ENCODE data around the gene GRIK4. TPM values are rescaled to one million over a fixed set of nuclear protein-coding genes. Genes with fewer than 3 reads are reported as not detected.
"Not testable (repeated sequence)": the region's sequence is repeated elsewhere in the genome, so short reads cannot be mapped to it uniquely, and the experiment has no call there.

The GRIK4 gene
- total RNA-seq, 4 donors from 2014 or later = under 0.01 to 0.69 (median 0.25) TPM

- peaks cover 15% of the 10 kb centered on the region for H3K27me3 ChIP-seq
- ATAC-seq = peak; percentile 46
- TF ChIP-seq POLR2AphosphoS5 (IDR thresholded peaks at IDR 0.05) (no peak), CTCF (IDR thresholded peaks at IDR 0.05) (no peak), EP300 (IDR thresholded peaks at IDR 0.05) (no peak), POLR2A (IDR thresholded peaks at IDR 0.05) (no peak)
- H3K4me1 ChIP-seq = peaks cover 0 to 13% (median 6%) of the 10 kb centered on the region in 3 donors
- no peaks in the 10 kb centered on the region for H3K36me3 ChIP-seq
- no peak overlapping the region for H3K27ac ChIP-seq
- WGBS, 2 donors (ENCODE audit: low coverage in 1 of 2) = 49 to 76% methylated on average over 5 to 7 of the region's 14 CpGs
- H3K4me3 ChIP-seq = no peak overlapping the region
- H3K9me3 ChIP-seq = no peaks in the 10 kb centered on the region
Observed at GRCh38 chr11:120500414-120501071, 11.0 kb upstream of the GRIK4 start.

GRCh38 chr11:120501440-120501839 is 10.1 kb upstream of the GRIK4 start:
- 0 to 19% methylated on average over 2 of the region's 2 CpGs for WGBS, 2 donors (ENCODE audit: low coverage in 1 of 2)
- no peak overlapping the region for H3K4me3 ChIP-seq

GRCh38 chr11:120501976-120502755 is 9.4 kb upstream of the GRIK4 start:
- ATAC-seq = no peak
- Histone ChIP-seq H3K4me3 (no peak overlapping the region), H3K27ac (no peak overlapping the region), H3K36me3 (no peaks in the 10 kb centered on the region), H3K27me3 (peaks cover 28% of the 10 kb centered on the region), H3K9me3 (no peaks in the 10 kb centered on the region), H3K4me1 (peaks cover 0 to 13% (median 6%) of the 10 kb centered on the region in 3 donors)
- no peak for TF ChIP-seq CTCF (IDR thresholded peaks at IDR 0.05)
- TF ChIP-seq EP300 (IDR thresholded peaks at IDR 0.05) = no peak
- no peak for TF ChIP-seq POLR2AphosphoS5 (IDR thresholded peaks at IDR 0.05)
- no peak for TF ChIP-seq POLR2A (IDR thresholded peaks at IDR 0.05)
- WGBS, 2 donors (ENCODE audit: low coverage in 1 of 2) = 44 to 59% methylated on average over 5 of the region's 5 CpGs

More at GRCh38 chr11:120501440-120501839, 10.1 kb upstream of the GRIK4 start:
- peaks cover 24% of the 10 kb centered on the region for H3K27me3 ChIP-seq
- no peak for ATAC-seq
- H3K4me1 ChIP-seq = peaks cover 0 to 13% (median 6%) of the 10 kb centered on the region in 3 donors
- H3K36me3 ChIP-seq = no peaks in the 10 kb centered on the region
- no peaks in the 10 kb centered on the region for H3K9me3 ChIP-seq
- TF ChIP-seq CTCF (IDR thresholded peaks at IDR 0.05) = no peak
- no peak for TF ChIP-seq POLR2A (IDR thresholded peaks at IDR 0.05)
- TF ChIP-seq EP300 (IDR thresholded peaks at IDR 0.05) = no peak
- TF ChIP-seq POLR2AphosphoS5 (IDR thresholded peaks at IDR 0.05) = no peak
- H3K27ac ChIP-seq = no peak overlapping the region

GRCh38 chr11:120503529-120503928 is 8.0 kb upstream of the GRIK4 start:
- H3K27ac ChIP-seq, H3K9me3 ChIP-seq, ATAC-seq, H3K36me3 ChIP-seq, H3K4me3 ChIP-seq: not testable (repeated sequence)
- whole genome bisulfite sequencing, 2 donors (ENCODE audit: low coverage in 1 of 2) = 50 to 80% methylated on average over 1 to 3 of the region's 3 CpGs
- Histone ChIP-seq H3K4me1 (peaks cover 0 to 13% (median 6%) of the 10 kb centered on the region in 3 donors), H3K27me3 (peaks cover 38% of the 10 kb centered on the region)

- no peaks in the 10 kb centered on the region for H3K9me3 ChIP-seq
- peaks cover 0 to 15% (median 6%) of the 10 kb centered on the region in 3 donors for H3K4me1 ChIP-seq
- H3K4me3 ChIP-seq = no peak overlapping the region
- no peaks in the 10 kb centered on the region for H3K36me3 ChIP-seq
- no peak overlapping the region for H3K27ac ChIP-seq
- TF ChIP-seq EP300 (IDR thresholded peaks at IDR 0.05) (no peak), POLR2A (IDR thresholded peaks at IDR 0.05) (no peak), CTCF (IDR thresholded peaks at IDR 0.05) (no peak), POLR2AphosphoS5 (IDR thresholded peaks at IDR 0.05) (no peak)
- WGBS, 2 donors (ENCODE audit: low coverage in 1 of 2) = 83 to 89% methylated on average over 6 to 7 of the region's 7 CpGs
- H3K27me3 ChIP-seq = peaks cover 61% of the 10 kb centered on the region
- no peak for ATAC-seq
Observed at GRCh38 chr11:120505801-120506425, 5.6 kb upstream of the GRIK4 start.
